Endothelial cell of umbilical vein (primary cell): ENCODE data around the gene GSN. TPM values are rescaled to one million over a fixed set of nuclear protein-coding genes. Genes with fewer than 3 reads are reported as not detected.

Experiments
- BruUV-seq: library from RNA; stranded (reverse); fragments of 400-500 nt; replicated peaks from 2 replicates; lab custom pipeline; 2021; lab: Mats Ljungman, UMichigan
- CTCF ChIA-PET: fragments of 300-600, 350-600 bp; sonication (Branson Sonifier 250); formaldehyde crosslinking; loops from one replicate; lab custom pipeline; 2021; ENCODE audit warnings: antibody characterized with exemption, inconsistent platforms; lab: Charles Lee
- POLR2A ChIA-PET: fragments of 300-600, 350-600 bp; sonication (Branson Sonifier 250); formaldehyde crosslinking; loops from one replicate; lab custom pipeline; 2021; ENCODE audit warnings: antibody characterized with exemption, inconsistent platforms; lab: Charles Lee
- DNase-seq: peaks from one replicate; pipeline ENCODE4 v3.0.0-alpha.2; 2011; ENCODE audit warnings: low read depth, low spot score
- FAIRE-seq: peaks from 2 replicates; lab custom pipeline; 2011; peaks lifted over from hg19 to GRCh38; lab: Jason Lieb, UNC
- H2AFZ ChIP-seq: 2 replicates; pipeline ENCODE4 v1.6.0; 2012; ENCODE audit warnings: low read depth, low read length, control low read depth, inconsistent platforms
- H3K27ac ChIP-seq: 2 replicates; pipeline ENCODE4 v1.5.1; 2011; ENCODE audit warnings: low read depth, mild to moderate bottlenecking, control low read depth, low read length, moderate library complexity; ENCODE audit not compliant: insufficient read depth
- H3K27me3 ChIP-seq, 2 experiments: 2 replicates each; pipeline versions ENCODE4 v1.6.0 to v1.6.1; 2011; ENCODE audit warnings: low read length in 2 of 2, mixed read lengths in 1 of 2; ENCODE audit not compliant: control insufficient read depth in 2 of 2, insufficient read depth in 2 of 2
- H3K36me3 ChIP-seq, 2 experiments: 2 replicates in 1 of 2; 3 replicates in 1 of 2; pipeline ENCODE4 v1.5.1; 2011; ENCODE audit warnings: low read length in 2 of 2, mild to moderate bottlenecking in 1 of 2, moderate library complexity in 1 of 2; ENCODE audit not compliant: control insufficient read depth in 2 of 2, insufficient read depth in 2 of 2; ENCODE audit errors: extremely low read depth in 1 of 2
- H3K4me1 ChIP-seq: 3 replicates; pipeline ENCODE4 v1.5.1; 2011; ENCODE audit warnings: mild to moderate bottlenecking, low read length; ENCODE audit not compliant: control insufficient read depth, insufficient read depth; ENCODE audit errors: extremely low read depth
- H3K4me2 ChIP-seq: 2 replicates; pipeline ENCODE4 v1.6.1; 2011; ENCODE audit warnings: low read length, control low read depth, mixed read lengths; ENCODE audit not compliant: insufficient read depth
- H3K4me3 ChIP-seq, 3 experiments: fragments of 200-600 bp in 1 of 3; sonication (generic), shearing (Covaris generic) in 1 of 3; replicated peaks in 1 of 3; 2 replicates each; pipeline ENCODE4 v1.5.1; 2011 to 2016; ENCODE audit warnings: control low read depth in 3 of 3, low read length in 3 of 3, mild to moderate bottlenecking in 2 of 3, inconsistent platforms in 1 of 3, low read depth in 1 of 3, moderate library complexity in 1 of 3; ENCODE audit not compliant: insufficient read depth in 1 of 3
- H3K79me2 ChIP-seq: 2 replicates; pipeline ENCODE4 v1.6.0; 2012; ENCODE audit warnings: low read length, inconsistent platforms; ENCODE audit not compliant: control insufficient read depth, insufficient read depth
- H3K9ac ChIP-seq: replicated peaks from 2 replicates; pipeline ENCODE3; 2011; ENCODE audit warnings: low read length, control low read depth; ENCODE audit not compliant: insufficient read depth; ENCODE audit errors: extremely low read depth
- H3K9me1 ChIP-seq: replicated peaks from 3 replicates; pipeline ENCODE4 v1.6.0; 2011; ENCODE audit warnings: mild to moderate bottlenecking, low read length; ENCODE audit not compliant: control insufficient read depth, insufficient read depth; ENCODE audit errors: extremely low read depth
- H3K9me3 ChIP-seq: replicated peaks from 2 replicates; pipeline ENCODE4 v1.5.1; 2012; ENCODE audit warnings: low read length, inconsistent platforms; ENCODE audit not compliant: control insufficient read depth, insufficient read depth
- H4K20me1 ChIP-seq: replicated peaks from 2 replicates; pipeline ENCODE3; 2011; ENCODE audit warnings: mild to moderate bottlenecking, low read length; ENCODE audit not compliant: control insufficient read depth, insufficient read depth; ENCODE audit errors: extremely low read depth
- CTCF ChIP-seq, 2 donors: IDR thresholded peaks; 1 replicate in 1 of 2; 2 replicates in 1 of 2; pipeline ENCODE4 v1.5.1; 2011; ENCODE audit warnings: low read length in 2 of 2, mild to moderate bottlenecking in 2 of 2, moderate library complexity in 2 of 2, control low read depth in 1 of 2, inconsistent platforms in 1 of 2, low read depth in 1 of 2; ENCODE audit not compliant: insufficient read depth in 1 of 2; ENCODE audit errors: extremely low read depth in 1 of 2
- EZH2 ChIP-seq: IDR thresholded peaks from 2 replicates; pipeline ENCODE4 v1.6.1; 2012; ENCODE audit warnings: borderline replicate concordance, low read depth, mild to moderate bottlenecking, moderate library complexity, low read length, inconsistent platforms; ENCODE audit not compliant: severe bottlenecking
- FOS ChIP-seq: IDR thresholded peaks from 2 replicates; pipeline ENCODE4 v1.6.1; 2011; ENCODE audit warnings: mild to moderate bottlenecking, low read length, moderate library complexity, borderline replicate concordance; ENCODE audit not compliant: insufficient read depth
- GATA2 ChIP-seq: IDR thresholded peaks from 2 replicates; pipeline ENCODE4 v1.7.0; 2011; ENCODE audit warnings: low read depth, mild to moderate bottlenecking, moderate library complexity, mixed read lengths, low read length; ENCODE audit not compliant: insufficient read length, insufficient read depth
- JUN ChIP-seq: IDR thresholded peaks from 2 replicates; pipeline ENCODE4 v1.6.1; 2011; ENCODE audit warnings: borderline replicate concordance, low read depth; ENCODE audit not compliant: insufficient read length, insufficient read depth
- MAX ChIP-seq: IDR thresholded peaks from 2 replicates; pipeline ENCODE4 v1.6.1; 2011; ENCODE audit not compliant: insufficient read depth, insufficient read length
- MYC ChIP-seq: IDR thresholded peaks from one replicate; pipeline ENCODE4 v1.6.1; 2011; ENCODE audit warnings: mild to moderate bottlenecking, low read depth, low read length
- POLR2A ChIP-seq: IDR thresholded peaks from 2 replicates; pipeline ENCODE4 v1.6.1; 2012; ENCODE audit warnings: low read depth, mild to moderate bottlenecking, control low read depth, low read length
- POLR2AphosphoS5 ChIP-seq: IDR thresholded peaks from 2 replicates; pipeline ENCODE4 v1.6.1; 2012; ENCODE audit warnings: low read depth, mild to moderate bottlenecking, control low read depth, low read length, moderate library complexity; ENCODE audit not compliant: insufficient read depth
- dilution Hi-C: fragments of 300-500 bp; cut with MboI; formaldehyde crosslinking; loops from one replicate; pipeline ENCODE4 v1.15.0; 2019; ENCODE audit warnings: low sequenced_read_pairs; ENCODE audit not compliant: extremely low pct_ligation_motif_present
- intact Hi-C: fragments of 100-400 bp; cut with micrococcal nuclease; formaldehyde crosslinking; loops from one replicate; pipeline ENCODE4 v1.10.0; 2022
- polyA plus RNA-seq, 4 experiments: library from polyadenylated mRNA; depleted of rRNA in 3 of 4; stranded (reverse) in 3 of 4; unstranded in 1 of 4; fragments of >200 nt; gene quantifications; 2 replicates each; pipeline versions ENCODE4 v1.2.1 to v1.2.3, GENCODE V29; 2011 to 2012; ENCODE audit warnings: missing spikeins in 1 of 4
- total RNA-seq: library from RNA; stranded (reverse); gene quantifications from 2 replicates; pipeline ENCODE4 v1.2.3, GENCODE V29; 2021

Gene GSN
- total and polyA plus RNA-seq, 2 donors (not counting 3 experiments of a cell fraction or from before 2014, with no cell fraction given) = 130 to 232 TPM

- dilution Hi-C loops = no loop called here
Observed at GRCh38 chr9:121371495-121372061, 103.6 kb downstream of the GSN start.

More at GRCh38 chr9:121371495-121372061, 103.6 kb downstream of the GSN start:
- Histone ChIP-seq H3K27me3 (no peaks in the 10 kb centered on the region), H3K4me2 (no peak overlapping the region), H3K9ac (no peak overlapping the region), H3K9me1 (no peaks in the 10 kb centered on the region), H4K20me1 (no peaks in the 10 kb centered on the region), H3K4me3 (no peak overlapping the region), H3K79me2 (peaks cover 33% of the 10 kb centered on the region), H3K36me3 (peaks cover 0 to under 1% of the 10 kb centered on the region in 2 experiments), H3K9me3 (no peaks in the 10 kb centered on the region), H3K4me1 (peaks cover 25% of the 10 kb centered on the region), H3K27ac (no peak overlapping the region), H2AFZ (no peak overlapping the region)
- no TSS peak for BruUV-seq
- TF ChIP-seq JUN = no peak
- no peak for TF ChIP-seq MYC
- TF ChIP-seq MAX = no peak
- no peak for TF ChIP-seq POLR2A
- TF ChIP-seq POLR2AphosphoS5 = no peak
- no peak for TF ChIP-seq EZH2
- TF ChIP-seq FOS = no peak
- no peak for TF ChIP-seq CTCF (IDR thresholded peaks at IDR 0.05; ENCODE audit: extremely low read depth in 1 of 2, insufficient read depth in 1 of 2, low read depth in 1 of 2, low read length in 2 of 2)
- no peak for TF ChIP-seq GATA2
- no peak for DNase-seq
- POLR2A ChIA-PET = no interaction called here
- CTCF ChIA-PET = interaction anchor here (1.1 to 3.0 kb wide), 4 partner anchors 18 to 51 kb away, joined by 3 to 24 read pairs (median 4); no protein-coding TSS in a partner anchor
- no peak for FAIRE-seq
- intact Hi-C loops = no loop called here
